K562 (cell line): ENCODE results near the gene CAMK2N1. TPM values are rescaled to one million over a fixed set of nuclear protein-coding genes. Genes with fewer than 3 reads are reported as not detected.

Experiments used
- DIDO1 ChIP-seq: fragments of 450-650 bp; IDR thresholded peaks from 2 replicates; pipeline ENCODE4 v1.6.1; 2016; ENCODE audit warnings: low read depth, missing biosample characterization, missing genetic modification characterization
- GTF2A2 ChIP-seq: IDR thresholded peaks from 2 replicates; pipeline ENCODE4 v1.6.1; 2016; ENCODE audit warnings: mild to moderate bottlenecking, missing genetic modification characterization, missing compliant biosample characterization
- LEF1 ChIP-seq: fragments of 450-650 bp; IDR thresholded peaks from 2 replicates; pipeline ENCODE4 v1.6.1; 2016; ENCODE audit warnings: mild to moderate bottlenecking
- MGA ChIP-seq: fragments of 450-650 bp; IDR thresholded peaks from 2 replicates; pipeline ENCODE4 v1.6.1; 2016; ENCODE audit warnings: mild to moderate bottlenecking, moderate library complexity
- MTA2 ChIP-seq: fragments of 450-650 bp; IDR thresholded peaks from 2 replicates; pipeline ENCODE4 v1.6.1; 2016; ENCODE audit warnings: low read depth
- SP2 ChIP-seq: IDR thresholded peaks from 2 replicates; pipeline ENCODE4 v1.6.1; 2011; ENCODE audit warnings: mild to moderate bottlenecking, low read depth, low read length, moderate library complexity; ENCODE audit not compliant: poor library complexity, severe bottlenecking; ENCODE audit errors: extremely low read depth
- TSC22D4 ChIP-seq: fragments of 450-650 bp; IDR thresholded peaks from 2 replicates; pipeline ENCODE4 v1.6.1; 2016; ENCODE audit warnings: missing genetic modification characterization, missing biosample characterization, control low read depth
- ZNF280A ChIP-seq: fragments of 450-650 bp; IDR thresholded peaks from 2 replicates; pipeline ENCODE4 v1.6.1; 2018; ENCODE audit warnings: mild to moderate bottlenecking, low read depth; ENCODE audit not compliant: partially characterized antibody
- ZNF408 ChIP-seq: fragments of 250-450 bp; sonication (Bioruptor Pico); IDR thresholded peaks from 2 replicates; pipeline ENCODE4 v1.4.0; 2020; ENCODE audit warnings: low read depth, mild to moderate bottlenecking, moderate library complexity
- polyA plus RNA-seq, 8 experiments: library from polyadenylated mRNA; depleted of rRNA in 4 of 8; stranded (reverse) in 5 of 8; unstranded in 3 of 8; fragments of >200 nt; fragmentation: Nextera tagmentation in 2 of 8; fragmentation: Illumina TruSeq in 1 of 8; extraction: Ambion mirVana in 2 of 8; extraction: Trizol in 1 of 8; gene quantifications; 2 replicates each; pipeline versions ENCODE4 v1.2.1 to v1.2.3, GENCODE V29; 2011 to 2014; ENCODE audit warnings: inconsistent platforms in 1 of 8, missing spikeins in 1 of 8
- total RNA-seq, 7 experiments: library from RNA; depleted of rRNA in 6 of 7; stranded (reverse); fragments of >200 nt in 6 of 7; fragmentation: Illumina TruSeq in 2 of 7; extraction: Trizol in 2 of 7; gene quantifications; 2 replicates each; pipeline versions ENCODE4 v1.2.1 to v1.2.3, GENCODE V29; 2011 to 2021; ENCODE audit warnings: low replicate concordance in 1 of 7

CAMK2N1 gene
- total and polyA plus RNA-seq, 9 of the 15 experiments (the other 6 are each of a cell fraction or from before 2014, with no cell fraction given) = 0.09 to 1.4 (median 0.34) TPM

GRCh38 chr1:20496241-20496661 is 10.2 kb upstream of the CAMK2N1 start (continued):
- no peak for TF ChIP-seq MGA
- no peak for TF ChIP-seq SP2
- no peak for TF ChIP-seq MTA2
- TF ChIP-seq ZNF280A = no peak
- no peak for TF ChIP-seq GTF2A2
- TF ChIP-seq DIDO1 = no peak
- TF ChIP-seq ZNF408 = no peak
- no peak for TF ChIP-seq LEF1
- no peak for TF ChIP-seq TSC22D4 (tag)
